GM12874 (cell line): ENCODE measurements around the gene ASPG.

Source experiments
- TF ChIP-seq, protein P1 (sequence below): IDR thresholded peaks from 2 replicates; pipeline ENCODE4 v1.5.1; 2011; ENCODE audit warnings: low read depth, mild to moderate bottlenecking, control low read depth, low read length, moderate library complexity; ENCODE audit not compliant: insufficient read depth

The ASPG gene

DNA sequence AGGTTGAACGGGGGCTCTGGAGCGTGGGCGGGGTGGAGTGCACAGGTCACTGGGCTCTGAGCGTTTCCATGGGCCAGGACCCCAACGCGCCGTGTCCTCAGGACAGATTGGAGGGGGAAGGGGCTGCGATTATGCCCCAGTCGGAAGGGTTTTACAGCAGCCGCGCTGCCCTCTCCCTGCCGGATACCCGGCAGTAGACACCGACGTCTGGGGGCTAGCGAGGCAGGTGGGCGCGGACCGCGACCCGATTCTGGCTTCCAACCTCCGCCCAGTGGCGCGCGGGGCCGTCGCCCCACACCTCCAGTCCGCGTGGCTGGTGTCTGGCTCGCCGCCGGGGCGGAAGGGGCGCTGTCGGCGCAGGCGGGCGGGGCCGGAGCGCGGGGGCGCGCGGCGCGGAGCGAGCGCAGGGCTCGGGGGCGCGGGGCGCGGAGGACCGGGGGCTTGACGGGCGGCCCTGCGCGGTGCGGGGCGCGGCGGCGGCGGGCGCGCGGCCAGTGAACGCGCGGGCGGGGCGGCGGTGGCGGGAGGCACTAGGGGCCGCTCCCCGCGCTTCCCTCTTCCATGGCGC lies 50.5 kb downstream of the ASPG start:
- TF ChIP-seq, protein P1, sequence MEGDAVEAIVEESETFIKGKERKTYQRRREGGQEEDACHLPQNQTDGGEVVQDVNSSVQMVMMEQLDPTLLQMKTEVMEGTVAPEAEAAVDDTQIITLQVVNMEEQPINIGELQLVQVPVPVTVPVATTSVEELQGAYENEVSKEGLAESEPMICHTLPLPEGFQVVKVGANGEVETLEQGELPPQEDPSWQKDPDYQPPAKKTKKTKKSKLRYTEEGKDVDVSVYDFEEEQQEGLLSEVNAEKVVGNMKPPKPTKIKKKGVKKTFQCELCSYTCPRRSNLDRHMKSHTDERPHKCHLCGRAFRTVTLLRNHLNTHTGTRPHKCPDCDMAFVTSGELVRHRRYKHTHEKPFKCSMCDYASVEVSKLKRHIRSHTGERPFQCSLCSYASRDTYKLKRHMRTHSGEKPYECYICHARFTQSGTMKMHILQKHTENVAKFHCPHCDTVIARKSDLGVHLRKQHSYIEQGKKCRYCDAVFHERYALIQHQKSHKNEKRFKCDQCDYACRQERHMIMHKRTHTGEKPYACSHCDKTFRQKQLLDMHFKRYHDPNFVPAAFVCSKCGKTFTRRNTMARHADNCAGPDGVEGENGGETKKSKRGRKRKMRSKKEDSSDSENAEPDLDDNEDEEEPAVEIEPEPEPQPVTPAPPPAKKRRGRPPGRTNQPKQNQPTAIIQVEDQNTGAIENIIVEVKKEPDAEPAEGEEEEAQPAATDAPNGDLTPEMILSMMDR, result no peak

DNA sequence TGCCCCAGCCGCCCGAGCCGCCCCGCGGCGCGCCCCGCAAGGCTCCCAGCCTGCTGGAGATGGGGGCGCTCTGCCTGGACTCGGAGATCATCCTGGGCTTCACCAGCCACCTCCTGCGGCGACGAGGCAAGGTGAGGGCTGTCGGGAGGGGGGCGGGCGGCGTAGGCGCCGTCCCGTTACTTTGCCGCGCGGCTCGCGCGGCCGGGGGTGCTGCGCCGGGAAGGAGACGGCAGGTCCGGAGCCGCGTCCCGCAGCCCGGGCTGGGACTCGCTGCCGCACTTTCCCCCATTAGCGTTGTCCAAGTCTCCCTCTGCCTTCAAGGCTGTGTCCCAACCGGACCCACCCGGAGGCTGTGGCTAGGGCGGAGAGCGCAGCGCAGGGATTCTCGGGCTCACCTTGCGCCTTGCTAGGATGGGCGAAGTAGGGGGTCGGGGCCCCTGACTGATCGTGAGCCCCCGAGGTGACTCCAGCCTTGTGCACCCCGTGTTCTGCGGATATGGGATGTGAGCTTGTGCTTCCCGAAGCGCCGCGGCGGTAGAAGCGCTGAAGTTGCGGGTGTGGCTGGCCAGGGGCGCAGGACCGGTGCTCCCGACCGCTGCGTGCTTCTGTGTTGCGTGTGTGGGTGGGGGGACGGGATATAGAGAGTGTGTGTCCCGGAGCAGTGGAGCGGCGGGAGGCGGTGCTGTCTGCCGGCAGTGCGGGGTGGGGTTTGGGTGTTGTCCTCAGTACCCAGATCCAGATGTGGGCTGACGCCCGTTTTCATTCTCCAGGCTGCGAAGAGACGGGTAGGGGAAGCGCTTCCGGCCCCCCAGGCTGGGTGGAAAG lies 51.2 kb downstream of the ASPG start:
- TF ChIP-seq, protein P1, result no peak

- TF ChIP-seq, protein P1, result peak; percentile 83
Measured at GRCh38 chr14:104137297-104138097, 52.0 kb downstream of the ASPG start.

GRCh38 chr14:104138098-104138717 lies 52.7 kb downstream of the ASPG start, which contains the start of gene KIF26A:
Gene KIF26A, plus strand, starts transcription at chr14:104138587. Its CDS starts 136 bp downstream, at chr14:104138723.
- TF ChIP-seq, protein P1, result no peak

DNA sequence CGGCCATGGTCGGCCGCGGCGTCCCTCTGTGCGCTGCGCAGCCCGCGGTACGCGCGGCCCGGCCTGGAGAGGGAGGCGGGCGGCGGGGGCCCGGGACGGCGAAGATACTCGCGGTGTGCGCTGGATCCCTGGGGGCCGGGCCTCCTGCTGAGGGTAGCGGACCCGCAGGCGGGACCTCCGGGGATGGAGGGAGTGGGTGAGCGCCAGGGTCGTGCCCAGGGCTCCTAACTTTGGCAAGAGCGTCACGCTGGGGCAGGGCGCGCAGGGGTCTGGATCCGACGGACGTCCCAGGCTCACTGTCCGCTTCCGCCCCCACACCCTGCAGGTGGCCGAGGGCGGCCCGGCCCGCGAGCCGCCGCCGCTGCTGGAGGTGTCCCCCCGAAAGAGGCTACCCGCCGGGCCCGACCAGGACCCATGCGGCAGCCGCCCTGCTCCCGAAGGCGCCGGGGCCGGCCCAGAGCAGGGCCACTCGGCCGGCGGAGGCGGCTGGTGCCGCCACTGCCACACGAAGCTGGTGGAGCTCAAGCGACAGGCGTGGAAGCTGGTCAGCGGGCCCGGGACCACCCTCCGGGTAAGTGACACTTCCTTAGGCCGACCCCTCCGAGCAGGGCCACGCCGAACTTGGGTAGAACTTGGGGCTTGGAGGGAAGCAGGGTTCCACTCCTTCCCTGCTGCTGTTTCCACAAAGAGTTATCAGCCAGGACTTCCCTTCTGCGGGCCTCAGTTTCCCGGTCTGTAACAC lies 53.4 kb downstream of the ASPG start:
- TF ChIP-seq, protein P1, result no peak

- TF ChIP-seq, protein P1, result no peak
Measured at GRCh38 chr14:104139460-104140212, 54.1 kb downstream of the ASPG start.
